Measurements from ENCODE around the gene DTX2. TPM values are rescaled to one million over a fixed set of nuclear protein-coding genes. Genes with fewer than 3 reads are reported as not detected.
"Not testable (repeated sequence)": the region's sequence is repeated elsewhere in the genome, so short reads cannot be mapped to it uniquely, and the experiment has no call there.

The DTX2 gene
- total and polyA plus RNA-seq, 2 of the 4 experiments (the other 2 are of a cell fraction), result 1.8 to 7.7 TPM

- H3K9ac ChIP-seq (ENCODE audit: low read depth, low read length); H2BK15ac ChIP-seq (ENCODE audit: low read depth, low read length); CTCF ChIA-PET: not testable (repeated sequence)
These were observed 36.0 kb upstream of the DTX2 start for GRCh38 chr7:76425558-76425957.

More at GRCh38 chr7:76425558-76425957, 36.0 kb upstream of the DTX2 start:
- H3K9me3 ChIP-seq (ENCODE audit: control insufficient read depth, insufficient read depth, low read length); H3K27me3 ChIP-seq (ENCODE audit: control insufficient read depth, insufficient read depth, low read length); intact Hi-C loops (cut with micrococcal nuclease); H4K5ac ChIP-seq (ENCODE audit: low read depth, low read length); H3K4ac ChIP-seq (ENCODE audit: low read depth, low read length); H3K56ac ChIP-seq (ENCODE audit: extremely low read depth, insufficient read depth, low read length); POLR2A ChIA-PET (ENCODE audit: unreplicated experiment); H2BK20ac ChIP-seq (ENCODE audit: low read depth, low read length); H3K23ac ChIP-seq (ENCODE audit: low read depth, low read length); in situ Hi-C loops (cut with MboI; ENCODE audit: low sequenced_read_pairs); H2BK120ac ChIP-seq (ENCODE audit: low read depth, low read length); H3K36me3 ChIP-seq (ENCODE audit: control insufficient read depth, insufficient read depth, low read length); ATAC-seq (ENCODE audit: low read depth); DNase-seq; H4K20me1 ChIP-seq (ENCODE audit: insufficient read depth, low read length); H3K4me3 ChIP-seq (ENCODE audit: insufficient read depth, low read depth, low read length); H3K14ac ChIP-seq (replicated peaks; ENCODE audit: low read depth, low read length); H2AK9ac ChIP-seq (replicated peaks; ENCODE audit: low read depth, low read length, poor library complexity); H3K9me1 ChIP-seq (ENCODE audit: insufficient read depth, low read length); H4K8ac ChIP-seq (ENCODE audit: low read depth in 2 of 2, low read length in 2 of 2); H2AFZ ChIP-seq (replicated peaks; ENCODE audit: low read length, poor library complexity); H3K4me2 ChIP-seq (ENCODE audit: low read depth, low read length); H2BK5ac ChIP-seq (ENCODE audit: low read depth, low read length, poor library complexity, severe bottlenecking); H3K18ac ChIP-seq (ENCODE audit: low read depth, low read length); H3K27ac ChIP-seq (ENCODE audit: insufficient read depth, low read length); H2AK5ac ChIP-seq (ENCODE audit: low read depth, low read length); H4K91ac ChIP-seq (ENCODE audit: insufficient read depth, low read depth, low read length); BruUV-seq (replicated peaks); H3K79me1 ChIP-seq (ENCODE audit: low read depth in 1 of 2, low read length in 2 of 2); dilution Hi-C loops (cut with HindIII; ENCODE audit: low sequenced_read_pairs, unreplicated experiment): not testable (repeated sequence)
- no CpG with 5 or more reads among the region's 4 CpGs for WGBS, 2 experiments (ENCODE audit: extremely low coverage in 2 of 2, insufficient read length in 1 of 2)
- peaks cover 11% of the 10 kb centered on the region for H3K4me1 ChIP-seq (ENCODE audit: control insufficient read depth, insufficient read depth, low read length)

Data from IMR-90 (cell line).